ENCODE results near the gene PLXNB1.

DNA sequence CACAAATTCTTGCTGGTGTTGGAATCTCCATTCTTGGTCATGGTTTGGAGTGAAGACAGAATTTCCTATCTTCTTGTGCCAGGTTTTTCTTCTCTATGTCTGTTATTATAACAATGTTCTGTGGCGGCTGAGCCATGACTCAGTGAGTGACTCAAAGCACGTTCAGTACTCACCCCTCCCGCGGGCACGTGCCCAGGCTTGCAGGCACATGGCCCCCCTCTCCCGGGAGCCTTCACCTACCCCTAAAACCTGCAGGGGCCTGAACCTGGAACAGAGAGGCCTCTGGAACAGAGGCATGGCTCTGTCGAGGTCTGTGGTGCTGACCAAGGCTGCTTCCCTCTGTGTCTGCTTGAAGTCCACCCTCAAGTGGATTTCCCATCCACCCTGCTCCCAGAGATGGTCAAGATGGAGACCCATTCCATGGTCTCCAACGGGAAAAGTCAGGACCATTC lies 27.6 kb downstream of the PLXNB1 start:
- TF ChIP-seq, protein P1, sequence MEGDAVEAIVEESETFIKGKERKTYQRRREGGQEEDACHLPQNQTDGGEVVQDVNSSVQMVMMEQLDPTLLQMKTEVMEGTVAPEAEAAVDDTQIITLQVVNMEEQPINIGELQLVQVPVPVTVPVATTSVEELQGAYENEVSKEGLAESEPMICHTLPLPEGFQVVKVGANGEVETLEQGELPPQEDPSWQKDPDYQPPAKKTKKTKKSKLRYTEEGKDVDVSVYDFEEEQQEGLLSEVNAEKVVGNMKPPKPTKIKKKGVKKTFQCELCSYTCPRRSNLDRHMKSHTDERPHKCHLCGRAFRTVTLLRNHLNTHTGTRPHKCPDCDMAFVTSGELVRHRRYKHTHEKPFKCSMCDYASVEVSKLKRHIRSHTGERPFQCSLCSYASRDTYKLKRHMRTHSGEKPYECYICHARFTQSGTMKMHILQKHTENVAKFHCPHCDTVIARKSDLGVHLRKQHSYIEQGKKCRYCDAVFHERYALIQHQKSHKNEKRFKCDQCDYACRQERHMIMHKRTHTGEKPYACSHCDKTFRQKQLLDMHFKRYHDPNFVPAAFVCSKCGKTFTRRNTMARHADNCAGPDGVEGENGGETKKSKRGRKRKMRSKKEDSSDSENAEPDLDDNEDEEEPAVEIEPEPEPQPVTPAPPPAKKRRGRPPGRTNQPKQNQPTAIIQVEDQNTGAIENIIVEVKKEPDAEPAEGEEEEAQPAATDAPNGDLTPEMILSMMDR (conservative IDR thresholded peaks at IDR 0.05; ENCODE audit: low read depth, low read length): no peak
- no peak for TF ChIP-seq EZH2 (IDR thresholded peaks at IDR 0.05; ENCODE audit: borderline replicate concordance, low read depth, low read length, poor library complexity, severe bottlenecking)
